Fibroblast of skin of right quadriceps (primary cell): Measurements from ENCODE around the gene NAV2.
"Not testable (repeated sequence)": the region's sequence is repeated elsewhere in the genome, so short reads cannot be mapped to it uniquely, and the experiment has no call there.

Experiments used
- DNase-seq: peaks from one replicate; pipeline ENCODE4 v3.0.0-alpha.2; 2013

Gene NAV2

DNA sequence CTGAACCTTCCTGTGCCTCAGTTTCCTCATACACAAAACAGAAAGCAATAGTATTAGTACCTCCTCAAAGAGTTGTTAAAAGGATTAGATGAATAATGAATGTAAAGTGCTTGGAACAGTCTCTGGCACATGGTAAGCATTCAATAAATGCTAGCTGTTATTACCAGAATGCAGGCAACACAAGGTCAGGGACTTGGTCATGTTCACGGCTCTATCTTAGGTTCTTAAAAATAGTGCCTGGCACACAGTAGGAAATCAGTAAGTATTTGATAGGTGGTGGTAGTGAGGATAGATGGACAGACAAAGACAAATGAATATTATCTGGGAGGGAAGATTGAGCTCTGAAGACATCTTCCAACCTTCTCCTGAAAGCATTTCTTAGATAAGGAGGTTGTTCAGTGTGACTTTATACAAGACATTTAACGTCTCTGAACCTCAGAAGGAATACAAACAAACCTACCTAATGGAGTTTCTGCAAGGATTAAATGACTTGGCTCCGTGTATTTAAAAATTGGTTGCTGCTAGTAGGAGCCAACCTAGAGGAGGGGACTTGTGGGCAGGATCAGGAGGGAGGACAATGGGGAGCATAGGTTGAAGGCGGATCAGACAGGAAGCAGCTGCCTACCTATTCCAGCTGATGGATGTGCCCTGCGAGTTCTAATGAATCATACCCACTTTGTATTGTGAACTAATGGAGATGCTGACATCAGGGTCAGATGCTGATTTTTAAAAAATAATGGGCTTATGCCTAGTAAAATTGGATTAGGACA is 353.6 kb downstream of the NAV2 start:
- DNase-seq = no peak

DNA sequence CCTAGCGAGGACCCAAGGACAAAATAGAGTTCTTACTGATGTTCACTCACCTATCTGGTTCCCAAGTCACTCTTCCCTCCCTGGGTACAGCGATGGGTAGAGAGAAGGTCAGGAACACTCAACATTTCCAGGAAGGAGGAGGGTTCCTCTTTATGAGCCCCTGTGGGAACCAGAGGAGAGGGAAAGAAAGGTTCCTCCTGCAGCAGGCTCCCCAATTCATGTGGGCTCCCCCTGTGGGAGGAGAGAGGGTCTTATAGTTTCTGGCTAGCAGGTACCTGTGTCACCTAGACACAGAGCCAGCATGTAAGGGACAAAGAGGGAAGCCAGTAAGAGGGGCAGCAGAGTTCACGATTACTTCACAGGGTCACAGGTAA is 354.1 kb downstream of the NAV2 start:
- no peak for DNase-seq

DNA sequence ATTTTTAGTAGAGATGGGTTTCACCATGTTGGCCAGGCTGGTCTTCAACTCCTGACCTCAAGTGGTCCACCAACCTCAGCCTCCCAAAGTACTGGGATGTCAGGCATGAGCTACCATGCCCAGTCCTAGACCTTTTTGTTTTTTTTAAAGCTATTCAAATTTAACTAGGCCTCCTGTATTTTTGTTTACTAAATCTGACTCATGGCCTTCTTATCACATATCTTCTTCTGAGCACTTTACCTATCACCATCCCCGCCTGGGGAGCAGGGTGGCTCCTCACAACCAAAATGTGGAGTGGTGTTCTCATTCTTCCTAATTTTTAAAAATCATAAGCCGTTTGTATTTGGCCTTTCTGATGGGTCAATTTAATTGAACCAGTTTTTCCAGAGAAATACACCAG is 355.0 kb downstream of the NAV2 start:
- no peak for DNase-seq

DNA sequence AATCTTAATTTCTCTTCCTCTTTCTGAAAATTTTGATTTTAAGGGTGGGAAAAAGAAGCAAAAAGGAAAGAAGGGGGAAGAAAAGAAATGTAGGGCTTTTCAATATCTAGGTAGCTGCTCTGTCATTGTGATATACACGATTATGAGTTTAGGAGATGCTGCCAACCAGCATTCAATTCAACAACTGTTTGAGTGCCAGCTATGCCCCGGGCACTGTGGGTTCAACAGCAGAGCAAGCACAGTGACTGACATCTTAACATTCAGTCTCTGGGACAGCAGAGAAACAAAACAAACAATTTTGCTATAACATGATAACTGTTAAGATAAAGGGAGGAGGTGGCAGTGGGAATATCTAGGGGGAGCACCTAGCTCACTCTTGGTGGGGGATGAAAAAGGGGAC is 356.1 kb downstream of the NAV2 start:
- DNase-seq = no peak

DNA sequence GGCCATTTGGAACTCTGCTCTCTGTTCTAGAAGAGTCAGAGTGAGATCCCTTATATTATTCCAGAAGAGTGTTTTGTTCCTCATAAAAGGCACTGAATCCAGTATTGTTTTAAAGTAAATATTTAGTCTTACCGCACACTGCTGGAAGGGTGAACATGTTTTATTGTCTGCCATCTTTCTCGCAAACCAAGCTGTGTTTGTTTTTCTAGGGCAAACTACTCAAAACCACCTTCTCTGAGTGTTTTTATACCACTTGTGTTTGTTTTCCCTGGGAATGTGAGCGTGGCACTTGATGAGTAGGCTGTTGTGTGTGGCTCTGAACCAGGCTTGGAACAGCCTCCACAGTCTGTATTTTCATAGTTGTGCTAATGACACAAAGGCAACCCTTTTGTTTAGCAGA is 357.8 kb downstream of the NAV2 start:
- no peak for DNase-seq

DNA sequence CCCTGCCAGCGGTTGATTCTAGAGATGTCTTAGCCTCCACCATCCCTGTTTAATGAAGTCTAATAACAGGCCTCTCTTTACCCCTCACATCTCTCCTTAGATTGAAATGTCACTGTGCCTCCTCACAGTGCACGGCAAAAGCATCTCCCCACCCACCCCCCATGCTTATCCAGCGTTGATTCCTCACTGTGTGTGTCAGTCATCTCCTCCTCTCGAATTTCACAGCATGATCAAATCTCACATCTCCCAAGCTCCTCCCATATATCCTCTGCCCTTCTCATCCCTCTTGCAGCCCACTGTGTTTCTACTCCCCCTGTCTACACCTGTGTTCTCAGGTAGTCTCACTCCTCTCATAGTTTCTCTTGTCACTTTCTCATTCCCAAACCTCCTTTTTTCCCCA is 363.0 kb downstream of the NAV2 start:
- no peak for DNase-seq

DNA sequence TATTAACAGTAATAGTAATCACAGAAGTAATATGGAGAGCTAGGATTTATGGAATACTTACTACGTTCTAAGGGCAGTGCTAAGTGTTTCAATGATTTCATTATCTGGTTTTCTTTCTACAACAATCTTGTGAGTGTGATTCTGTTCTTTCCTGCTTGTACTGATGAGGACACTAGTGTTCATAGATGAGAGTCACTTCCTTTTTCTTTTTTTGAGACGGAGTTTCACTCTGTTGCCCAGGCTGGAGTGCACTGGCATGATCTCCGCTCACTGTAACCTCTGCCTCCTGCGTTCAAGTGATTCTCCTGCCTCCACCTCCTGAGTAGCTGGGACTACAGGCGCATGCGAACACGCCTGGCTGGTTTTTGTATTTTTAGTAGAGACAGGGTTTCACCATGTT is 366.2 kb downstream of the NAV2 start:
- no peak for DNase-seq

DNA sequence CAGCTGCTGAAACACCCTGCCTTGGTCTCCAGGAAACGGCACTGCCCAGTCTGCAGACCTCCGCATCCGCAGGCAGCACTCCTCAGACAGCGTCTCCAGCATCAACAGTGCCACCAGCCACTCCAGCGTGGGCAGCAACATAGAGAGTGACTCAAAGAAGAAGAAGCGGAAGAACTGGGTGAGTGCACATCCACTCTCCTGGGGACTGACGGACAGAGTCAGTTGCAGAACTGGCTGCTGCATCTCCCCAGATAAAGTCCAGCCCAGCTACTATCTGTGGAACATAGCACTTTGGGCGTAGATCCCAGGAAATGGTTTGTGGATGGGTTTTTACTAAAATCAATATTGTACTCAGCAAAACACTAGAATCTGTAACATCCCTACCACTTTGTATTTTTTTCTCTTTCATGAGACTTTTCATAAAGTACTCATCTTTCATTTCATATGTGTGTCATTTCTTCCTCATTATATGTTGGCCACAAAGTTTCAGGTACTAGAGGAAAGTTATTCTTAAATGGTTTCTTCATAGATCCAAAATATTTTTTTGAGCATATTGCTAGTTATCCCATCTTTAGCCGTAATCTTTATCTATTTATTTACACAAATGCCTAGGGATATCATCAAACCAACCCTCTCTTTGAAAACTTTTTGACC is 367.5 kb downstream of the NAV2 start:
- DNase-seq = no peak

DNA sequence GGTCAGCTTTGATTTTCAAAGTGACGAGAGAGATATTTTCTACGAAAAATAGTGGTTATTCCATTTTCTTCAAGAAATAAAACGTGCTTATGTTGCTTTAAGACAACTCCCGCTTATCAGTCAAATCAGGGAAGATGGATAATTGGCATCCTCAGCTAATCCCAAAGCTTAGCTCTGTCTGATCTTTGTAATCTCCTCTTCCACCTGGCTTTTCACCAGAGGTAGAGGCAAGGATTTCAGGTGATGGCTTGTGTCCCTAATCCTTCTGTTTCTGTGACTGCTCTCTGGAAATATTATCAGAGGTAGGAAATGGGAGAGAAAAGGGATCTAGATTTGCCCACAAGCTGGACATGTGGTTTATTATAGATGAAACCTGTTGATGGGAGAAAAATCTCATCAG is 368.7 kb downstream of the NAV2 start:
- DNase-seq = no peak

DNA sequence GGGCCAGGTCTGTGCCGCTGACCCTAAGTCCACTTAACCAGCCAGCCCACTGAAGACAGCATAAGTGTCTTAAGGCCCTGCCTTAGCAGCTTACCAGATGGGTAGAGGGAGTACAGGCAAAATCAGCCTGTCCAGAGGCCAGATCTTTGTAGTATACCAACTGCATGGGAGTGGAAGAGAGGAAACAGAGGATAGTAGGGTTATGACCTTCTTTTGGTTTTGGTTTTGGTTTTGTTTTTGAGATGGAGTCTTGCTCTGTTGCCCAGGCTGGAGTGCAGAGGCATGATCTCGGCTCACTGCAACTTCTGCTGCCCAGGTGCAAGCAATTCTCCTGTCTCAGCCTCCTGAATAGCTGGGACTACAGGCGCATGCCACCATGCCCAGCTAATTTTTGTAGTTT is 371.2 kb downstream of the NAV2 start:
- DNase-seq = not testable (repeated sequence)

DNA sequence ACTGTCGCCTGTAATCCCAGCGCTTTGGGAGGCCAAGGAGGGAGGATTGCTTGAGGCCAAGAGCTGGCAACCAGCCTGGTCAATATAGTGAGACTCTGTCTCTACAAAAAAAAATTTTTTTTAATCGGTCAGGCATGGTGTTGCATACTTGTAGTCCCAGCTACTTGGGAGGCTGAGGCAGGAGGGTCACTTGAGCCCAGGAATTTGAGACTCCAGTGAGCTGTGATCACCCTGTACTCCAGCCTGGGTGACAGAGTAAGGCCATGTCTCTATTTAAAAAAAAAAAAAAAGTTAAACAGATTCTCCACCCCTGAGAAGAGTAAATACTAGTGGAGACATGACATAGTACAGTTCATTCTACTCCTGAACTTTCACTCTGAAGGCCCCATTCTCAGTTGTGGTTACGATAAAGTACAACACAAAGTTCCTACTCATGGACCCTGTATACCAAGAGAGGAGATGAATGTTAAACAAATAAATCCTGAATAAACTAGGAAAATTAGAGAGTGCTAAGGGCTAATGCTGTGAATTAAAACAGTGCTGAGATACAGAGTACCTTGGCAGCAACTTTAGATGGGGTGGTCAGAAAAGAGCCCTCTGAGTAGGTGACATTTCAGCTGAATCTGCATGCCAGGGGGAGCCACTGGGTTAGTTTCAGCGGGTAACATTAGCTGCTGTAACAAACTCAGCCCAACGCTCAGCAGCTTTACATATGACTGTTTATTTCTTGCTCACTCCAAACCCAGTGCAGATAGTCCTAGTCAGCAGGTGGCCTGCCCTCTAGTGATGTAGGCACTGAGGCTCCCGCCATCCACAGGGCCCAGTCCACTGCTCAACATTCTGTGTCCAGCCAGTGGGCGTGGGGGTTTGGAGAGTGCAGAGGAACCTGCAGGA is 372.5 kb downstream of the NAV2 start:
- no peak for DNase-seq

DNA sequence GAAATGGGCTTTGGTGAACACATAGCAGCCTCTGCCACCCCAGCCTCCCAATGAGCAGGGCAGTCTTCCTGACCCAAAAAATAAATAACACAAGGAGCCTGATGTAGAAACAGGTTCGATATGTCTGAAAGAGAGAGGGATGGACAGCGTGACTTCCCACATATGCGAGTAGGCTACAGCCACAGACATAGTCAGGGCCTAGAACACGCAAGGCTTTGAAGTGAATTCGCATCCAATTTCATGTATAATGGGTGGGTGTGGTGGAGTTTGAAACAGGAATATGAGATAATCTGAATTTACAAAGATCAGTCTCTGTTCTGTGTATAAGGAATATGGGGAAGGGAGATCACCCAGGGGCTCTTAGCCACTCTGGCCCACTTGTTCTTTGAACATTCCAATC is 373.3 kb downstream of the NAV2 start:
- DNase-seq = no peak

DNA sequence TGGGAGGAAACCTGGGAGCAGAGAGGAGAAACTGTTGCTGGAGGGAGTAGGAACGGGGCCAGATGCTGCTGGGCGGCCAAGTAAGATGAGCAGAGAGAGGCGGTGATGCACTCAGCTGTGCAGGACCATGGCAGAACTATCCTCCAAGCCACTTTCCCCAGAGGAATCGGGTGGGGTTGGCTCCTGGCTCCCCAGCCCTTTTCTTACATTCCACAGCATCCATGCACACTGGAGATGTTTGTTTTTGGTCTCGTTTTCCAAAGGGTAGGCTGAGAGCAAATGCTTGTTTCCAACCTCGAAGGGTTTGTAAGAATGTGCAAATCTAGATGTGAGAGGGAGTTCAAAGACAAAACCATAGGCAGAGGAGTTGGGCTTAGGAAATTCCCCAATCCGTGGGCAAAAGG is 374.5 kb downstream of the NAV2 start:
- DNase-seq = peak; percentile 82

DNA sequence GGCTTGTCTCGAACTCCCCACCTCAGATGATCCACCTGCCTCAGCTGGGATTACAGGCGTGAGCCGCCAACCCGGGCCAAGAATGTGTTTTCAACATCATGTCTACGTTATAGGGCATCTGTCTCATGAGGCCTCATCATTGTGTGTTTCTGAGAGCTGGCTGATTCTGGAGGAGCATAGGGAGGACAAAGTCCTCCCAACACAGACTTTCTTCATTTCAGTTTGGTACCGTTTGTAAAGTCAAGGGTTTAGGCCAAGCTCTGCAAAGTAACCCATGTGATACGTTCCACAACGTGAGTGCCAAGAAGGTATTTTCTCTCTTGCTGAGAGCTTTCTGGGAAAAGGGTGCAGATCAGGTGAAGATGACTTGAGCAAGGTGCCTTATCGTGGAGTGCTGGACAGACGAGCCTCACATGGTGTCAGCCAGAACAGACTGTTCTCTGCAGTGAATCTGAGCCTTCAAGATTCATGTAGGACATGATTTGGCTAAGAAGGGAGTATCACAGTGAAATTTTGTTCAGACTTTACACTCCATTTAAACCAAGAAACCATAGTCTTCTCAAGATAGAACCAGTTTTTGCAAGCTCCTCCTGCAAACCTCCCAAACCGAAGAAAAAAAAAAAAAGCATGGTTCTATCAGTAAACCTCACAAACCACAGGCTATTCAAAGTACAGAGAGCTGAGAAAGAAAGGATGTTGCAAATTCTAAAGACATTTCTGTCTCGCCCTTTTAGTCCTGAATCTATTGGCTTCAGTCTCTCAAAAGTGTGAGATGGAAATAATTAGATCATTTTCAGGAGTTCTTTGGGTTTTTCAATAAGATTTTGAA is 376.0 kb downstream of the NAV2 start:
- DNase-seq = peak; percentile 8

DNA sequence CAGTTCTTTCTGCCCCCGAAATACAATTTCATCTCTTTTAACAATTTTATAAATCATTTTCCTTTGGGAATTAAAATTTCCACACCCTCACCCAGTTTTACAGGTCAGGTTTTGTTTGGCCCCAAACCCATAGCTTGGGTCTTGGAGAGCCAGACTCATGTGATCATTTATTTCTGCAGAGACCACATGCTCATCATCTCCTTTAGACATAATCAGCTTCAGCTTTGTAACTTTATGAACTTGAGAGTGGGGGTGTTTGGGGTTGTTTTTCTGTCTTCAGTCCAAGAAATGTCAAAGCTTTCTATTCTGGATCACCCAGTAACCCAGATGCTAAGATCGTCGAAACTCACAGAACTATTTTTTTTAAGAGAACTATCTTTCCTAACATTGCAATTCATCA is 376.7 kb downstream of the NAV2 start:
- DNase-seq = peak; percentile 10

DNA sequence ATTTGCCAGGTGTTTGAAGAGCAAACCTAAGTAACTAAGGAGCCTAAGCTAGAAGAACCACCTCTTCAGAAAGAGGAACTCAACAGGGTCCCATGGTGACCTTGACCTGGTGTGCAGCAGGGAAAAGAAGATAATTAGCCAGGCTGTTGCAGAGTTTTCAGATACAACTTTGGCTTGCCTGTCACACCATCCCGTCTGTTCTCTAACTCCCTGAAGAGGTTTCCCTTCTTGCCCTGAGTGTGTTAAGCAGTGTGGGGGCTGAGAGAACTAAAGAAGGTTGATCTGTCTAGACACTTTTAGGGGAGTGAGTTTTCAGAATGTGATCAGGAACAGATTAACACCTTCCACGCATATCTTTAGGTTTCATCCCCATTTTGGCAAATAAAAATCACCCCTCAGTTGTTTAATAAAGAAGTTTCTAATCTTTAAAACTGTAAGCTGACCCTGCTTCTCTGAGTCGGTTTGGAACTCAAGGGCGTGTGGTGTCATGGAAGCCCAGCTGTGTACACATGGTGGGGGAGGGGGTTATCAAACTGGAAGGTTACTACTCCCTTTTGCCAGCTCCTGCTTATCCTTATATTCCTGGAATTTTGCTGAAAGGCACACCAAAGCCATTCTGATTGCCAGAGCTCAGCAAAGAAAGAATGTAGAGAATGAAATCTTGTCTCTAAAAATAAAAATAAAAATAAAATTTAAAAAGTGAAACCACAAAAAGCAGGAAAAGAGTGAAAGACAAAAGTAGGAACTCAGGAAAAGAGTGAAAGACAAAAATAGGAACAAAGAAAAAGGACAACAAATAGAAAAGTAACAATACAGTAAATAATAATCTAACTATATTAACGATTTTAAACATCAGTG is 377.4 kb downstream of the NAV2 start:
- DNase-seq = peak; percentile 32

DNA sequence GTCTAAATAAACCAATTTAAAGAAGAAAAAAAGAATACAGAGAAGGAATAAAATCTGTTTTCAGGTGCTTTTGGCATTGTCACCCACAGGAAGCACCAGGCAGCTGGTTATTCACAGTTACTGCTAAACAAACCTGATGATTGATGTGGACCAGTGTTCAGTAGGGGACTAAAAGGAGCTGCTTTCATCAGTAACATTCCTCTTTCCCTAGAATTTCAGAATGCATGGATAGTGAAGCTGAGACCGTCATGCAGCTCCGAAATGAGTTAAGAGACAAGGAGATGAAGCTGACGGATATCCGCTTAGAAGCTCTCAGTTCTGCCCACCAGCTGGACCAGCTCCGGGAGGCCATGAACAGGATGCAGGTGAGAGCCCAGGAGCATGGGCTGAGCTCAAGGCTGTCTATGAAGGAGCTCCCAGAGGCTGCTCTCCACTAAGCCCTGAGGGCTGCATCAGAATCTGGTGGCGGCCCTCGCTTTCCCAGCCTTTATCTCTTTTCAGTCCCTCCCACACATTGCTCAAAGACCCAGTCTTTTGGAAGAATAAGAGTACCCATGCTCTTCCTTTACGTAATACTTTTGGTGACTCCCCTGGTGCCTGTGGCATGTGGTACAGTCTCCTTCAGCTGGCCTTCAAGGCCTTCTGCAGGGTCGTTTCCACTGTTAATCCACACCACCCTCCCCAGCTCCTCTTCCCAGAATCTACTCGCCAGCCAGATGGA is 378.2 kb downstream of the NAV2 start:
- no peak for DNase-seq

DNA sequence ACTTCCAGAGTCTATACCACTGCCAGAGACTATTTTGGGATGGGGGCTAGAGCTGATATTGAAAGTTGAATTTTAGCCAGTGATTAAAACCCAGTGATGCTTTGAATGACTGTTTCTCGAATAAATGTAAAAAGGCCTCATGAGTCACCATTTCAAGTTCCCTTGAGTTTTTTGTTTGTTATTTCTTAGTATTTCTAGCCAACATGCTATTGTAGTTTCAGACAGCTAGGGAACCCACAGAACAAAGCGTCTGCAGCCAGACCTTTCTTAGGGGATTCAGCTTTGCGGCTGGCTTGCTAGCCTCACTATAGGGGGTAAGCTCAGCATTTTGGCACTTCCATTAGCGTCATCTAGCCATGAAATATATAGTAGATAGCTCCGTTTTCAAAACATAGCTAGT is 381.1 kb downstream of the NAV2 start:
- peak; percentile 65 for DNase-seq

DNA sequence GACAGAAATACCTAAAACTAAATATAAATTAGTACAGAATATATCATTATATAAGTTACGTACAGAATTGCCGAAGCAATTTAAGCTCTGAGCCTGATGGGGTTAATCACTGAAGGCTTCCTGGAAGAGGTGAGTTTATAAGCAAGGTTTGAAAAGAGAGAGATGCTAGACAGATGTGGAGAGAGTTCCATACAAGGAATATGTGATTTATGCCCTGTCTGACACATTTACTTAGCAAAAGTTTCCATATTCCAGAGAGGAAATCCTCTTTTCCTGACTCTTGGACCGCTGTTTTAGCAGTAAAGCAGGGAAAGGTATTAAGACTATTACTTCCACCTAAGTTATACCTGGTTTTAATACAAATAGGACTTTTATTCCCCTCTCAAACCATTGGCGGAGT is 382.6 kb downstream of the NAV2 start:
- no peak for DNase-seq

DNA sequence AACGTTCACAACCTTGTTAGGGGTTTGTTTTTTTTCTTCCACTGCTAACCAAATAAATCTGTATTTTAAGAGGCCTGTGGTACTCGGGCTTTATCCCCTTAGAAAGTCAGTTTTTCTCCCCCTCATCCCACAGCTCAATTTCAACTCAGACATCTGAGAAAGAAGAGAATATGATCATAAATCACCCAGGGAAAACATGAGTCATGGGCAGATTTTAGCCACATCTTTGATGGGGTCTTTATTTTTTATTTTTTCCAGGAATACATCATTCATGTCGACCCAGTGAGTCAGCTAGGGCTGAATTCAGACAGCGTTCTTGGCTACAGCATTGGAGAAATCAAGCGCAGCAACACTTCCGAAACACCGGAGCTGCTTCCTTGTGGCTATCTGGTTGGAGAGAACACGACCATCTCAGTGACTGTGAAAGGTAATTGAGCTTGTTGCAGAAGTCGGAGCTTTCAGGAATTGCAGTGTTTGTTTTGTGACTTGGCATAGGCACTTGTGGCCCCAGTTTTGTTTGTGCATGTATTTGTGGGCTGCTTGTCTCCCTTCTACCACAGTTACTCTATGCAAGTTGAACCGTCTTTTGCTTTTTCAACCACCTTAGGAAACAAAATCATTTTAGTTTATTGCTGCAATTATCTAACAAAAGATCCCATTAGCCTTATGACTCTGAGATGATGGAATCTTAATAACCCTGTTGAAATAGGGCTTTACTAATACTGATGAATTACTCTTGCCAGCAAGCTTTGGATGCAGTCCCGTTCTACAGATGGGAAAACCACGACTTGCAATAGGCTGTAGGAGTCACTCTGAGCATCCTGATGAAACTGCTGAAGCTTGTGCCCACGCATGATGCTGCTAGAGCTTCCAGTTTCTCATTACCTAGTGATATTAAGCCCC is 384.9 kb downstream of the NAV2 start:
- DNase-seq = peak; percentile 95
